HG03575 (cell line): ENCODE measurements around the gene METTL1.

Source experiments
- ATAC-seq: cut with Tn5 transposase; IDR thresholded peaks from one replicate; pipeline ENCODE4 v1.9.1; 2021; ENCODE audit not compliant: unreplicated experiment, insufficient number of reproducible peaks, low FRiP score; ENCODE audit errors: extremely low read depth

The METTL1 gene

DNA sequence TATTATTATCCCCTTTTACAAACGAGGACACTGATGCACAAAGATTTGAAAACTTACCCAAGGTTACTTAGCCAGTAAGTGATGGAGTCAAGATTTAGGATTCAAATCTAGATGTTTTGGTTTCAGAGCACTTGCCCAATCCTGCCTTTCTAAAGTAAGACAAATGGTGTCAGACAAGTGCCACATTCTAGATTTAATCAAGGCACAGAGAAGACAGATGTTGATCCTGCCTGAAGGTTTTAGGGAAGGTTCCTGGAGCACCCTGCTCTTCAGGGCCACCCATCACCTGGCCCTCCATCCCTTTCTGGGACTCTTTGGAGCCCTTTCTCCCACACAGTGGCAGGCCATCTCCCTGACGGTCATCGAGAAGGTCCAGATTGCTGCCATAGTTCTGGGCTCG, 14.1 kb downstream of the METTL1 start:
- ATAC-seq, result no peak

DNA sequence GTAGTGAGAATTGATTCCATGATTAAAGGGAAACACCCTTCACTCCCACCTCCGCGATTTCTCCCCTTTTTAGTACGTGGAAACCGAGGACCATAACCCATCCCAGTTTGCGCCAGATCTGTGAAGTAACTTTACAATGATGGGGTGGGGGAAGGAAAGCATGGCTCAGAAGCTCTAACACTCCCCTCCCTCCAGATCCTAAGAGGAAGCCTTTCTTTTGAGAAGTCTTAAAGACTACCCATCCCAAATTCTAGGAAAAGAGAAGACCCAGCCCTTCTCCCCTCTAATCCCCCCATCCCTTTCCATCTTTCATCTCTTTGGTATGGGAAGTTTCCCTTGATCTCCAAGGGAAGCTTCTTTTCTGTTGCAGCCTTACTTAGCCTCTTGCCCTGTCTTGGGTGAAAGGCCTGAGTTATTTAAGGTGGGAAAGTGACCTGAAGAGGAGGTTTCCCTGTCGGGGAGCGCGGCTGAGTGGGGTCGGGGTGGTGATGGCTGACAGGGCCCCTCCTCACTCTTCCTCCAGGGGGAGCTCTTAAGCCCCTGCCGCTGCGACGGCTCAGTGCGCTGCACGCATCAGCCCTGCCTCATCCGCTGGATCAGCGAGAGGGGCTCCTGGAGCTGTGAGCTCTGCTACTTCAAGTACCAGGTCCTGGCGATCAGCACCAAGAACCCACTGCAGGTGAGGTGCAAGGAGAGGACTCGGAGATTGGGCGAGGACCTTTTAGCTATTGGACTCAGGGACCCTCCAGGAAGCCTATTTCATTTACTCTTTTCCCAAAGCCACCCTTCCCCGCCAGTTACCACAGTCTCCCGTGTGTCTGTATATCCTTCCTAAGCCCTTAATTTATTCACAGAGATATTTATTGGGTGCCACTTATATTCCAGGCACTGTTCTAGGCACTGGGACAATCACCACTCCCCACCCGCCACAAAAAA, 15.2 kb downstream of the METTL1 start:
- no peak for ATAC-seq

DNA sequence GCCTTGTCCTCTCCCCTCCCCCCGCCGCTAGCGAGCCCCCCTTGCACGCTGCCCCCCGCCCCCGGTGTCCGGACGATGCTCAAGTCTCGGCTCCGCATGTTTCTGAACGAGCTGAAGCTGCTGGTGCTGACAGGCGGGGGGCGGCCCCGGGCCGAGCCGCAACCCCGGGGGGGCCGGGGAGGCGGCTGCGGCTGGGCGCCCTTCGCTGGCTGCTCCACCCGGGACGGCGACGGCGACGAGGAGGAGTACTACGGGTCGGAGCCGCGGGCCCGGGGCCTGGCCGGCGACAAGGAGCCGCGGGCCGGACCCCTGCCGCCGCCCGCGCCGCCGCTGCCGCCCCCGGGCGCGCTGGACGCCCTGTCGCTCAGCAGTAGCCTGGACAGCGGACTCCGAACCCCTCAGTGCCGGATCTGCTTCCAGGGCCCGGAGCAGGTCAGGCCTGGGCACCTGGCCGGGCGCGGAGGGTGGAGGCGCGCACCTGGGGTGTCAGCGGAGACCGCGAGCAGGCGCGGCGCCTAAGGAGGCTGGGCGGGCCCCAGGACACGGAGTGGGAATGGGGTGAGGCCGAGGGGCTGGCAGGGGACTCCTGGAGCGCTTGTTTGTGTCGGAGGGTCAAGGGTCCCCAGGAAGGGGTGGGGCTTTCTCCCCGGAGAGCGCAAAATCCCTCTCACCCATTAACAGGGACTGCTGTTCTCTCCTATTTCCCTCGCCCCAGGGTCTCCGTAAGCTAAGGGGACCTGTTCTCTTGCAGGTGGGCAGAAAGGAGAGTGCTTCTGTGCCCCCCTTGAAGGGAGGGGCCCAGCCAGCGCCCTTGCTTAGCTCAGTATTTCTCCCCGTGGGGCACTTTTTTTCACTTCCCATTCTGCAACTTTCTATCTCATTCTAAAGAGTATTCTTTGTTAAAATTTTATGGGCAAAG, 16.2 kb downstream of the METTL1 start:
- no peak for ATAC-seq

DNA sequence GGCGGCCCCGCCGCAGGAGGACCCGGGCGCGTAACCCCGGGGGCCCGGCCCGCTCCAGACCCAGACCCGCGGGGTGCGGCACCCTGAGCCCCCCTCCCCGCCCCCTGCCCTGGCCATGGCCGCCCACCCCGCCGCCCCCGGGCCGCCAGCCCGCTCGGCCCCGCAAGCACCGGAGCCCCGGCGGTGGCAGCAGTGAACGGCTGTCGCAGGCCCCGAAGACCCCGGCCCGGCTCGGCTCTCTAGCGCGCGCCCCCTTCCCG, 16.8 kb downstream of the METTL1 start:
- no peak for ATAC-seq

DNA sequence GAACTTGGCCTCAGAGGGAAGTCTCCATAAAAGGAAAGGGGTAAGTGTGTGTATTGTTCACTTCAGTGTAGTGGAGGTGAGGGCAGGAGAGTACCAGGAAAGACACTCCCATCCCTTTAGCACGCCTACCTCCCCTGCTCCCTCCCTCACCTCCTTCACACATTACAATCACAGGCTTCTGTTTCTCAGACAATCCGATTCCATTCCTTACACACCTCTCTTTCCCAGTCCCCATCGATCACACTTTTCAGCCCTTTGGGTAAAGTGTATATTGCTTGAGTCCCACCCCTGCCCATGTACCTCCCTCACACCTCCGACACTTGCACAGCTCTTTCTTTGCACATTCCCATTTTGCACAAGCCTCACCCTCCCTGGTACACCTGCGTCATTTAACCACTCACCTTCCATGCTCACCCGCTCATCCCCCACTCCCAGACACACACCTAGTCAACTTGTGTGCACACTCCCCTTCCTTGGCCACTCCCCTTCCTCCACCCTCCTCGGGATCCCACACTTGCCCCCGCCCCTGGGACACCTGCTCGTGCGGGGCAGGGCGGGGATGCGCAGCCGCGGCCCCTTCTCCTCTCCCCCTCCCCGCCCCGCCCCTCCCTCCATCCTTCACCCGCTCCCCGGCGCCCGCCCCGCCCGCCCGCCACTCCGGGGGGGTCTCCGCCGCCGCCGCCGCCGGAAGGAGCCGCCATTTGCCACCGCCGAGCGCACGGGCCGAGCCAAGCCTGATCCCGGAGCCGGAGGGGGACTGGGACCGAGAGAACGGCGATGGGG, 17.3 kb downstream of the METTL1 start, which contains the start of gene MARCHF9:
Gene MARCHF9 (plus strand): TSS at position 693 of the 783 bp plus-strand sequence. CDS start 426 bp downstream, outside the sequence.
- ATAC-seq, result no peak

DNA sequence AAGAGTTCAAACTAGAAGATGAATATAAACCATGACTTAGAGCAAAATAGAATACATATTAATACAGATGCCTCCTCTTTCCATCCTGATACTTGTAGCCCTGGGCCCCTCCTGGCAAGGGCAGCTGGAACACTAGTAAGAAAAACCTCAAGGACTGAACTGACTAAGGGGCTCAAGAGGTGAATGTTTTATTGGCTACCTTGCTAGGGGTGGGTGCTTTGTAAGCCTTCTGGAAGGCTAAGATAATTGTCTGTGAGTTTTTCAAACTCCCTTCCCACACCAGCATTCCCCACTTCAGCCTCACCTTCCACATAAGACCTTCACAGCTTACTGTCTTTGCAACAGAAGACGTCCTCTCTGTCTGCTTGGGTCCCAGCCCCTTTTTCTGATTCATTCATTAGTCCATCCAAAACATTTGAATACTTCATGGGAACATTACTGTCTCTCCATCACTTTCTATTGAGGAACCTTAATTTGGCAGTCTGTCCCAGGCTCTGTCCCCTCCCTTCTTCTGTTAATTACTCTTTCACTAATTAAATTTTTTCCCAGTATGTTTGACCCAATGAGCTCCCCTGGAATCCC, 18.1 kb downstream of the METTL1 start:
- ATAC-seq, result no peak

DNA sequence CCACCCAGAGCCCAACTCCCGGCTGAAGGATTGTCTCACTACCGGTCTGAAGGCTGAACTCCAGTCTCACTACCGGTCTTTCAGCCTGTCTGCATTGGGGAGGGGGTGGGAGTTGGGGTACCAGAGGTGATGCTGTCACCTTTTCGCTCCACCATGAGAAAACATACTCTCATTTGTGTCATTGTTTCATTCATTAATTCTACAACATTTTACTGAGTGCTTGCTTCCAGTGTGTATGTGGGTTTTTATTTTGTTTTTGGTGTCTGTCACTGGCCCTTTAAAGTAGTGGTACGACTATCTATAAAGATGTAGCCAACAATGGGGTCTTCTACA, 19.3 kb downstream of the METTL1 start:
- ATAC-seq, result no peak

DNA sequence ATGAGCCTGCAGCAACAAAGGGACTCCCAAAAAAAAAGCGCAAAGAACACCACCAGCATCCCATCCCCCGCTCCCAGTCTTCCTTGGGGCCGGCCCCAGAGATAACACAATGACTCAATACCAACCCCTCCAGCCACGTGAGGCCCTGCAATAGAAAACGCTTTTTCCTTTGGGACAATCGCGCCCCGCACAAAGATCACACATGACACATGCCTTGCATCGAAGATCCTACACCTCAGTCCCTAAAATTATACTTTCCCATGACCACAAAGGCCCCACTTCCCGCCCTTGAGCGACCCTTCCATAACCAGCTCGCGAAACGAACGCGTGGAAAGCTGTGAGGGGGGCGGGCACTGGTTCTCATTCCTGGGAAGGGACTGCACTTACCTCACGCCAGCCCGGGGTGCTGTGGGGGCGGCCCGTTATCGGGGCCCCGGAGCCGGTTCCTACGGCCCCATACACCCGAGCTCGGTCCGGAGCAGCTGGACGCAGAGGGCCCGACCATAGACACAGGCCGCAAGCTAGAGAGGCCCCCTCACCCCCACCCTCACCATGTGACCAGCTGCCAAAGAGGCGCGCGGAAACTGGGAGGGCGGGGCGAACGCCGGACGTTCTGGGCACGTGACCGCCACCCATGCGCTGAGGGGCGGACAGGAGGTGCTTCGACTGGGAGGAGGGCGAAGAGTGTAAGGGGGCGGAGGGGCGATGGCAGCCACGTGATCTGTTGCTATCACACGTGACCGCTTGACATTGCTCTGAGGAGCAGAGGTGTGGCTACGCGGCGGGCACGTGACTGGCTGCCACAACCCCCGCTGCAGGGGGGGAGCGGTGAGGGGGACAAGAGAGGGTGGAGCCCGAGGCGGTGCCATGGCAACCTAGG, 19.9 kb downstream of the METTL1 start, which contains the start of gene CDK4:
Gene CDK4 (minus strand): TSS at position 523 of the 880 bp plus-strand sequence. CDS start 593 bp downstream, outside the sequence.
- peak; percentile 44 for ATAC-seq

DNA sequence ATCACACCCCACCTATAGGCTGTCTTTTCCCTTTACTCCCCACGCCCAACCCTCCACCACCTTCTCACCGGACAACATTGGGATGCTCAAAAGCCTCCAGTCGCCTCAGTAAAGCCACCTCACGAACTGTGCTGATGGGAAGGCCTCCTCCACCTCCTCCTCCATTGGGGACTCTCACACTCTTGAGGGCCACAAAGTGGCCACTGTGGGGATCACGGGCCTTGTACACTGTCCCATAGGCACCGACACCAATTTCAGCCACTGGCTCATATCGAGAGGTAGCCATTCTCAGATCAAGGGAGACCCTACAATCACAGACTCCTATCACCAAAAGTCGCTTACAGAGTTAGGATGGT, 20.5 kb downstream of the METTL1 start:
- ATAC-seq, result no peak

DNA sequence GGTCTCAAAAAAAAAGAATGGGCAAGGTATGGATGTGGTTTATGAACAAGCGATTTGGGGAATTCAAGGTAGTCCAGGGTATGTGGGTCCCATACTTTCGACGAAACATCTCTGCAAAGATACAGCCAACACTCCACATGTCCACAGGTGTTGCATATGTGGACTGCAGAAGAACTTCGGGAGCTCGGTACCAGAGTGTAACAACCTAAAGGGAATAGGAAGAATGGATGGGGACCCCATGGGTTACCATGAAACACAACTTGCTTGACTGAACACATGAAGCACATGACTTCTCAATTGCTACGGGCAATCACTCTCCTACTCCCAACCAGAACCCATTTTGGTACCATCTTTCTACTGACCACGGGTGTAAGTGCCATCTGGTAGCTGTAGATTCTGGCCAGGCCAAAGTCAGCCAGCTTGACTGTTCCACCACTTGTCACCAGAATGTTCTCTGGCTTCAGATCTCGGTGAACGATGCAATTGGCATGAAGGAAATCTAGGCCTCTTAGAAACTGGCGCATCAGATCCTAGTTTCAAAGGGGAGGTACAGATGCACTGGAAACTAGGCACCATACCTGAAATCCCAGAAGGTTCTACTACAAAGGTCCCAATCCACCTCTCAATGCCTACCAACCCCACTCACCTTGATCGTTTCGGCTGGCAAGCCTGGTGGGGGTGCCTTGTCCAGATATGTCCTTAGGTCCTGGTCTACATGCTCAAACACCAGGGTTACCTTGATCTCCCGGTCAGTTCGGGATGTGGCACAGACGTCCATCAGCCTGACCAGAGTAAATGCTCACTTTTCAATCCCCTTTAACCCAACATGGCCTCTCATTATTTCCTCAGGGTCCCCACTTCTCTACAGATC, 21.1 kb downstream of the METTL1 start:
- no peak for ATAC-seq

DNA sequence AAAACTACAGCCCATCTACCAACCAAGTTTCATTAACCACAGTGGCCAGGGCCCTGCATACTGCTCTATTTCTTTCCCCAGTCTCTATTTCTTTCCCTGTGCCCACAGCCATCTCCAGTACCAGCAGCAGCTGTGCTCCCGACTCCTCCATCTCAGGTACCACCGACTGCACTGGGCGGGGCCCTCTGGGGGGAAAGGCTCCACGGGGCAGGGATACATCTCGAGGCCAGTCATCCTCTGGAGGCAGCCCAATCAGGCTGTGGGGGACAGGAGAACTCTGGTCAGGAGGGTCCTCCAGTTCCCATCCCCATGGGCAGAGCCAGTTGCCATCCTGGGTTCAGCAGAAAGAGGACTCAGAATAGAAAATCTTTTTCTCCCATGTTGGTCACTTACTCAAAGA, 22.8 kb downstream of the METTL1 start:
- no peak for ATAC-seq

DNA sequence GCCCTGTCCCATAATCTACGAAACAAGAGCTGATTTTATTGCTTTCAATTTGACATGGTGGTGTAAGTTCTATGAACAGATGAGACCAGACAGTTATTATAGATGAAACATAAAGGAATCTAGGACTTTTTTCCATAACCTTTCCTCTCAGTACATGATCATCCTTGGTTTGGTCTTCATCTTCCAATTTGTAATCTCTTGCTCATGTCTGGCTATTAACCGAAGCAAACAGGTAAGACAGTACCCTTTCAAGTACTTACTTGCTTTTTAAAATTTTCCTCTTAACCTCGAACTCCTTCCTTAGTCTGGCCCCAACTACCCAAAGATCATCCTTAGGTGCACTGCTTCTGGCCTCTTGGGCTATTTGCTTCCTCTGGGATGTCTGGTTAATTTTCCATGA, 25.9 kb downstream of the METTL1 start:
- no peak for ATAC-seq

DNA sequence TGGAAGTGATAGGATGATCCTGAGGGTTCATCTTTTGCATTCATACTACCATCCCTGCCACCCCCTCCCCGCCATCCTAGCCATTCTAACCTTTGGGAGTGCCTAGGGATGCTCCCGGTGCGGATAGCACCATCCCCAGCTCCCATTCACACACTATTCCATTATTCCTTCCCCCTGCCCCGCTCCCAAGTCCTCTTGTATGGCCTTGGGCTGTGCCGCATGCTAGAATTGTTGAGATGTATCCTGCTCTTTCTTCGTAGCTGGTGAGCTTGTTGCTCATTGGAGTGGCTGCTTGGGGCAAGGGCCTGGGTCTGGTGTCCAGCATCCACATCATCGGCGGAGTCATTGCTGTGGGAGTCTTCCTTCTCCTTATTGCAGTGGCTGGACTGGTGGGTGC, 26.4 kb downstream of the METTL1 start:
- ATAC-seq, result no peak

DNA sequence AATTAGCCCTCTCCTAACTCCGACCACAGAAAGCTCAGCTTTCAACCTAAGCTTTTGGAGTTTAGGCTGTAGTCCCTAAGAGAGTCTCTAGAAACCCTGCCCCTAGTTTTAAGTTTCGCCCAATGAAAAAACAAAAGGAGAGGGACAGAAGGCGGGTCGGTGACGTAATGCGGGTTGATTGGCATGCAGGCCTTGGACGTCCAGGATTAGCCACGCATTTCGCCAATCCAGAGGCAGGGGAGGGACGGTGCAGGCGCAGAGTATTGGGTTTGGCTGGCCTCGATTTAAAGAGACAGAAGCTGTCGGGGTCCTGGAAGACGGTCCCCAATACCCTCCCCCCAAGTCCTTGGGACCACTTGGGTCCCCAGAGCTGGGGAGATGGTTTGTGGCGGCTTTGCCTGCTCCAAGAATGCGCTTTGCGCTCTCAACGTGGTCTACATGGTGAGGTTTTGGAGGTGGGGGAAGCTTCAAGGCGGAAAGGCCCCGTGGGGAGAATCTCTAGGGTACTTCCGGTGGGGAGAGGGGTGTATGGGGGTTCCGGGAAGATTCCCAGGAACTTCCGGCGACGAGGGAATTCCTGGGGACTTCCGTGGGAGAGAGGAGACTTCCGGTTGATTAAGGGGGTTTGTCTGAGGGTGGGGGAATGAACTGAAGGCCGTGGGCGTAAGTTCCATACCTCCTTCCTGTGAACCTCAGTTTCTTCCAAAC, 27.0 kb downstream of the METTL1 start, which contains the start of gene TSPAN31:
Gene TSPAN31 (plus strand): TSS at position 263 of the 708 bp plus-strand sequence. CDS start 116 bp downstream, at position 379.
- peak; percentile 37 for ATAC-seq

DNA sequence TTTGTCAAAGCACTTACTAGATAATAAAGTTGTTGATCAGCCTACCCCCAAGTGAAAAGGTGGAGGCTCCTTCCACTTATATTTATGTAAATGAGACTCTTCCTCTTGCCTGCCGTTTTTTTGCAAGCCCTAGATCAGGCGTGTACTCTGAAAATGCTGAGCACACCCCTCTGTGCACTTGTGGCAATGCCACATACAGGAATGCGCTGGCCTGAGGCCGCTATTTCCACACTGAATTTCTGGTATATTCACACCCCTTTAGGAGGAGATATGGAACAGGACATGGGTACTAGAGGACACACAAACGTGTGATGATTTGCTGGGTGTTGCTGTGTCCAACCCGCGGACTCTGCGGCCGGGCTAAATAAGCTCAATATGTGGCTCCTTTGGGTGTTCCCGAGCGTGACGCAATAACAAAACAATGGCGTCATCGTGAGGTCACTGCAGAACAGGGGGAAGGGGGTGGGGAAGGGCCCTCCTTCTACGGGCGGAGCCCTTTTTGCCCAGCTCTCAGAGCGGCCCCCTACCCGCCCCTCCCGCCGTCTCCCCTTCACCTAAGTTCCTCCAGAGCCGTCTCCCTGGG, 27.6 kb downstream of the METTL1 start:
- no peak for ATAC-seq

DNA sequence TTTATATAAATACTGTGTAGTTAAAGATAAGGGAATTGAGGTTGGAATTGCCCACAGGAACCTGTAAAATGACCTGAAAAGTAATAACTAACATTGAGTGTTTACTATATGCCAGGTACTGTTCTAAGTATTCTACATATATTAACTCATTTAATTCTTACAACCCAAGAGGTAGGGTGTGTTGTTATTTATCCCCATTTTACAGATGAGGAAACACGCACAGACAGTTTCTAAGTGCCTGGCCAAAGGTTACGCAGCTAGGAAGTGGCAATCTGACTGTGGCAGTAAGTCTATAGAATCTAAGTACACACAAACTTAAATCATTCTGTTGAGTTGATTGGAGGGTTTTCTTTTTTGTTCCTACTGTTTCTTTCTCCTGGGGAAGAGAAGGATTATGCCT, 28.1 kb downstream of the METTL1 start:
- no peak for ATAC-seq
